Progenitor cell of endocrine pancreas (in vitro differentiated cells): ENCODE data around the gene TWIST1. TPM values are rescaled to one million over a fixed set of nuclear protein-coding genes. Genes with fewer than 3 reads are reported as not detected.

ENCODE experiments used
- DNase-seq: peaks from one replicate; pipeline ENCODE4 v3.0.0; 2021; ENCODE audit warnings: low spot score; ENCODE audit not compliant: unreplicated experiment
- H3K27ac Mint-ChIP-seq: 2 replicates; pipeline ENCODE4 v1.8.0; 2021; ENCODE audit warnings: mild to moderate bottlenecking, moderate library complexity, mixed read lengths
- H3K27me3 Mint-ChIP-seq: 2 replicates; pipeline ENCODE4 v1.8.0; 2021; ENCODE audit warnings: mixed read lengths
- H3K36me3 Mint-ChIP-seq: 2 replicates; pipeline ENCODE4 v1.8.0; 2022; ENCODE audit warnings: mixed read lengths; ENCODE audit not compliant: insufficient read depth
- H3K4me1 Mint-ChIP-seq: 2 replicates; pipeline ENCODE4 v1.8.0; 2021; ENCODE audit warnings: low read depth, mixed read lengths
- H3K4me3 Mint-ChIP-seq: 2 replicates; pipeline ENCODE4 v1.8.0; 2021; ENCODE audit warnings: low read depth, mild to moderate bottlenecking, moderate library complexity, mixed read lengths
- H3K9me3 Mint-ChIP-seq: 2 replicates; pipeline ENCODE4 v1.8.0; 2021; ENCODE audit warnings: low read depth, mixed read lengths
- total RNA-seq: library from RNA; stranded (reverse); gene quantifications from 2 replicates; pipeline ENCODE4 v1.2.1, GENCODE V29; 2021
- TF ChIP-seq, protein P1 (sequence below): fragments of 200-600 bp; sonication (generic); IDR thresholded peaks from one replicate; pipeline ENCODE4 v1.5.0; 2021; ENCODE audit warnings: antibody characterized with exemption, mild to moderate bottlenecking; ENCODE audit not compliant: unreplicated experiment

The TWIST1 gene
- total RNA-seq, 1 donor from 2014 or later: 1.8 TPM

DNA sequence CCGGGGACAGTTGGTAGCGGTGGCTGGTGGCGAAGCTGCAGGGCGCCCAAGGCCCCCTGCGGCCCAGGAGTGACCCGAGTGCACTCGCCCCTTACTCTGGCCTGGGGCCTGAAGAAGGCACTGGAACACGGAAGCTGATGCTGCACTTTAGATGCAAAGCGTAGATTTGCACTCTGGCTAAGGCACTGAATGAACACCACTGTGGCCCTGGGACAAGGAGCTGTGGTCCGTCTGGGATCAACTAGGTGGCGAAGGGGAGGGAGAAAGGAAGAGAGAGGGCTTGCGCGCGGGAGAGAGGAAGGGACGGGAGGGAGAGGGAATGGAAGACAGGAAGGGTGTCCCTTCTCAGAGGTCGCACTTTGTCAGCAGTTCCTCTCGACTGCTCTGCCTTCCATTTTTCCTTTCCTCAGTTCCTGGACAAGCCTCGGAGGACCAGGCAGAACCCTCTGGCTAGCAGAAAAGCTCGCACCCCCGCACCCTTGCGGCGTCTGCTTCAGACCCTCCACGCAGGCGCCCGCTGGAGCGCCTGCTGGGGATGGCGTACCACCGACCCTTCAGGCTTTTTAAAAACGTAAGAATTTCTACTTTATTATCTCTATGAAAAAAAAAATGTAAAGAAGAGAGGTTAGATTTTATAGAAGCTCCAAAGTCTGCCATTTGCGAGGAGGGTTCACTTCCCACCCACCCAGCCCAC is 26.6 kb upstream of the TWIST1 start:
- no peak for DNase-seq
- peaks cover 76% of the 10 kb centered on the region for H3K27me3 Mint-ChIP-seq
- H3K27ac Mint-ChIP-seq: no peak overlapping the region
- H3K4me3 Mint-ChIP-seq: peak overlapping the region; percentile 38
- H3K4me1 Mint-ChIP-seq: peaks cover 7% of the 10 kb centered on the region
- no peaks in the 10 kb centered on the region for H3K9me3 Mint-ChIP-seq
- TF ChIP-seq, protein P1, sequence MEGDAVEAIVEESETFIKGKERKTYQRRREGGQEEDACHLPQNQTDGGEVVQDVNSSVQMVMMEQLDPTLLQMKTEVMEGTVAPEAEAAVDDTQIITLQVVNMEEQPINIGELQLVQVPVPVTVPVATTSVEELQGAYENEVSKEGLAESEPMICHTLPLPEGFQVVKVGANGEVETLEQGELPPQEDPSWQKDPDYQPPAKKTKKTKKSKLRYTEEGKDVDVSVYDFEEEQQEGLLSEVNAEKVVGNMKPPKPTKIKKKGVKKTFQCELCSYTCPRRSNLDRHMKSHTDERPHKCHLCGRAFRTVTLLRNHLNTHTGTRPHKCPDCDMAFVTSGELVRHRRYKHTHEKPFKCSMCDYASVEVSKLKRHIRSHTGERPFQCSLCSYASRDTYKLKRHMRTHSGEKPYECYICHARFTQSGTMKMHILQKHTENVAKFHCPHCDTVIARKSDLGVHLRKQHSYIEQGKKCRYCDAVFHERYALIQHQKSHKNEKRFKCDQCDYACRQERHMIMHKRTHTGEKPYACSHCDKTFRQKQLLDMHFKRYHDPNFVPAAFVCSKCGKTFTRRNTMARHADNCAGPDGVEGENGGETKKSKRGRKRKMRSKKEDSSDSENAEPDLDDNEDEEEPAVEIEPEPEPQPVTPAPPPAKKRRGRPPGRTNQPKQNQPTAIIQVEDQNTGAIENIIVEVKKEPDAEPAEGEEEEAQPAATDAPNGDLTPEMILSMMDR: no peak
- H3K36me3 Mint-ChIP-seq: no peaks in the 10 kb centered on the region

GRCh38 chr7:19139706-19140327 is 22.4 kb upstream of the TWIST1 start:
- H3K27me3 Mint-ChIP-seq: peaks cover 48% of the 10 kb centered on the region
- no peak overlapping the region for H3K27ac Mint-ChIP-seq
- peaks cover 5% of the 10 kb centered on the region for H3K4me1 Mint-ChIP-seq

DNA sequence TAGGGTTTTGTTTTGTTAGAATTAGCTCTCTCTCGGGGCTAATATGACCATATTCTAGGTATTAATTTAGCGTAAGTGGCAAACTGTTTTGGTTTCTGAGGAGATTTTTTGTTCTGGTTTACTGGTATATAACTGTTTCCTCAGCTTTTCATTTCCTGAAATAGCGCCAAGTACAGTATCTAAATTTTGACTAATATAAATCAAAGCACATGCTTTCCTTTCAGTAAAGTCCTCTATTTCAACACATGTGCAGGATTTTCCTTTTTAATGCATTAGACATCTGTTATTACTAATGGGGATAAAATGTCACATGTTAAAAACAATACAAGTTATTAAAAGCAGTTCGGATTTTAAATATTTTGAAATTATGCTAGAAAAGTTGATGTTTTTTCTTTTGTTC is 16.4 kb upstream of the TWIST1 start:
- TF ChIP-seq, protein P1: no peak
- Mint-ChIP-seq H3K36me3 (no peaks in the 10 kb centered on the region), H3K4me1 (no peaks in the 10 kb centered on the region), H3K9me3 (no peaks in the 10 kb centered on the region), H3K4me3 (no peak overlapping the region), H3K27ac (no peak overlapping the region), H3K27me3 (no peaks in the 10 kb centered on the region)
- DNase-seq: no peak

More at GRCh38 chr7:19139706-19140327, 22.4 kb upstream of the TWIST1 start:
- Mint-ChIP-seq H3K9me3 (no peaks in the 10 kb centered on the region), H3K4me3 (no peak overlapping the region), H3K36me3 (no peaks in the 10 kb centered on the region)
- TF ChIP-seq, protein P1: no peak
- no peak for DNase-seq

DNA sequence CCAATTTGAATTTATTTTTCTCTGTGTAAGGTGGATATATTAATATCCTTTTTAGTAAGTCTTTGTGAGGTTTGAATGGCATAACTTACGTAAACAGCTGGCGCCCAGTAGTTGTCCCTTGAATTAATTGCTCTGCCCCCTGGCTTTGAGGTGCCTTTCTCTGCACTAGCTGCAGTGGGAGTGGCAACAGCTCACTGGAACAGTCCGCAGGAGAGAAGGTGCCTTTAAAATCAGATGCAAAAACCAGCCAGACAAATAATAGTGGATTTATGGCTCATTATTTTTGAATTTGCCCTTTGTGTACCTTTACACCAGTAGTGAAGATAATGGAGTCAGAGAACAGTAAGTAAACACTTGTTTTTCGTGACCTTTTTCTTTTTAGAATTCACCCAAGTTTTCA is 16.0 kb upstream of the TWIST1 start:
- no peak overlapping the region for H3K4me3 Mint-ChIP-seq
- no peaks in the 10 kb centered on the region for H3K9me3 Mint-ChIP-seq
- DNase-seq: no peak
- no peaks in the 10 kb centered on the region for H3K36me3 Mint-ChIP-seq
- no peaks in the 10 kb centered on the region for H3K27me3 Mint-ChIP-seq
- no peaks in the 10 kb centered on the region for H3K4me1 Mint-ChIP-seq
- H3K27ac Mint-ChIP-seq: no peak overlapping the region
- TF ChIP-seq, protein P1: no peak

DNA sequence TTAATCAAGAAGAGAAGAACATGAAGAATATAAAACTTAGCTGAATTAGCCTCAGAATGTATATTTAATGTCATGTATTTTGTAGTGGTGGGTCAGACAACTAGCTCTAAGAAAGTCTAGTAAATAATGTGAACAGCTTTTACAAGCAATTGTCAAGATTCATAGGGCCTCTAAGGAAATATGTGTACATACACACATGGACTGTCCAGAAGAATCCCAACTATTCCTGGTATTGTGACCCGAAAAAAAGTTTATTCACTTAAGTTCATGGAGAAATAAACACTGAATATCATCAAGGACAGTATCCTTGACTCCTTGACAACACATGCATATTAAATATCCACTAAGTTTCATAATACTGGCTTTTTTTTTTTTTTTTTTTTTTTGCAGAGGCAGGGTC is 11.4 kb upstream of the TWIST1 start:
- Mint-ChIP-seq H3K27ac (no peak overlapping the region), H3K4me3 (no peak overlapping the region), H3K27me3 (peaks cover 16% of the 10 kb centered on the region), H3K4me1 (no peaks in the 10 kb centered on the region), H3K9me3 (no peaks in the 10 kb centered on the region), H3K36me3 (no peaks in the 10 kb centered on the region)
- no peak for DNase-seq
- TF ChIP-seq, protein P1: no peak
